Measurements from ENCODE around the gene FAM3D.

- TF ChIP-seq CTCF (IDR thresholded peaks at IDR 0.05; ENCODE audit: low read depth, low read length, missing input control) (no peak), RXRA (IDR thresholded peaks at IDR 0.05) (no peak), JUND (IDR thresholded peaks at IDR 0.05) (no peak), REST (IDR thresholded peaks at IDR 0.05) (no peak), RAD21 (IDR thresholded peaks at IDR 0.05) (no peak), YY1 (IDR thresholded peaks at IDR 0.05) (no peak), FOXA1 (IDR thresholded peaks at IDR 0.05) (no peak), HNF4A (conservative IDR thresholded peaks at IDR 0.05) (no peak), GABPA (IDR thresholded peaks at IDR 0.05 in 1 of 2, conservative IDR thresholded peaks at IDR 0.05 in 1 of 2) (no peak), MAX (IDR thresholded peaks at IDR 0.05) (no peak)
Observed at GRCh38 chr3:58660998-58661397, 5.6 kb downstream of the FAM3D start.
